SH-SY5Y (cell line): ENCODE data around the gene KCNJ4.

Source experiments
- GATA2 ChIP-seq: IDR thresholded peaks from 2 replicates; pipeline ENCODE4 v1.6.1; 2011; ENCODE audit warnings: mild to moderate bottlenecking, low read depth, low read length
- GATA3 ChIP-seq: IDR thresholded peaks from 2 replicates; pipeline ENCODE4 v1.6.1; 2011; ENCODE audit warnings: low read depth, mild to moderate bottlenecking, low read length, moderate library complexity

DNA sequence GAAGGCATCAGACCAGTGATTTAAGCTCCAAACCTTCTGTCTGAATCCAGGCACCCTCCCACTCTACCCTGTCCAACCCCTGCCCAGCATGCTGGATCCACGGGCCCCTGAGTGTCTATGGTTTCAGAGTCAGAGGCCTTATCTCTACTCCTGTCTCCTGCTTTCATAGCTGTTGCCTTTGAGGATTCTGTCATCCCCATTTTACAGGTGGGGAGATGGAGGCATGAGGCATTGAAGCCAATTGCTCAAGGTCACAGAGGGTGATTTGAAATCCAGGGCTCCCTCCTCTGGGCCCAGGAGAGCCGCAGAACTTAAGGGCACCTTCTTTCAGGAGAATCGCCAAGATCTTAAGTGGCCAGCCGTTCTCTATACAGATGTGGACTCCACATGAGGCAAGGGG, 3.1 kb downstream of the KCNJ4 start:
- TF ChIP-seq GATA2 (no peak), GATA3 (no peak)
